Measurements from ENCODE around the gene EFHD1. TPM values are rescaled to one million over a fixed set of nuclear protein-coding genes. Genes with fewer than 3 reads are reported as not detected.
"Not testable (repeated sequence)": the region's sequence is repeated elsewhere in the genome, so short reads cannot be mapped to it uniquely, and the experiment has no call there.

The EFHD1 gene
- total RNA-seq, 1 experiment from 2014 or later: 3.7 TPM

- no peak for DNase-seq (ENCODE audit: low spot score)
Measured at GRCh38 chr2:232615339-232615738, 18.1 kb upstream of the EFHD1 start.

- DNase-seq (ENCODE audit: low spot score): no peak
Measured at GRCh38 chr2:232621186-232621585, 12.2 kb upstream of the EFHD1 start.

GRCh38 chr2:232622563-232622962, 10.8 kb upstream of the EFHD1 start:
- no peak for DNase-seq (ENCODE audit: low spot score)

- DNase-seq (ENCODE audit: low spot score): peak; percentile 76
Measured at GRCh38 chr2:232623768-232624765, 9.3 kb upstream of the EFHD1 start.

GRCh38 chr2:232626584-232626983, 6.8 kb upstream of the EFHD1 start:
- DNase-seq (ENCODE audit: low spot score): no peak

- DNase-seq (ENCODE audit: low spot score): no peak
Measured at GRCh38 chr2:232628466-232629128, 4.8 kb upstream of the EFHD1 start.

GRCh38 chr2:232629129-232629475, 4.3 kb upstream of the EFHD1 start:
- DNase-seq (ENCODE audit: low spot score): no peak

- DNase-seq (ENCODE audit: low spot score): no peak
Measured at GRCh38 chr2:232632229-232632903, 1.0 kb upstream of the EFHD1 start.

GRCh38 chr2:232632904-232633412, 446 bp upstream of the EFHD1 start:
- DNase-seq (ENCODE audit: low spot score): no peak

GRCh38 chr2:232634206-232635150, 1.1 kb downstream of the EFHD1 start:
- DNase-seq (ENCODE audit: low spot score): no peak

GRCh38 chr2:232635376-232635775, 2.0 kb downstream of the EFHD1 start:
- DNase-seq (ENCODE audit: low spot score): not testable (repeated sequence)

- no peak for DNase-seq (ENCODE audit: low spot score)
Measured at GRCh38 chr2:232635820-232636219, 2.4 kb downstream of the EFHD1 start.

- DNase-seq (ENCODE audit: low spot score): no peak
Measured at GRCh38 chr2:232636788-232637420, 3.5 kb downstream of the EFHD1 start.

GRCh38 chr2:232637866-232638583, 4.6 kb downstream of the EFHD1 start:
- DNase-seq (ENCODE audit: low spot score): no peak

- DNase-seq (ENCODE audit: low spot score): no peak
Measured at GRCh38 chr2:232641153-232641848, 7.9 kb downstream of the EFHD1 start.

- DNase-seq (ENCODE audit: low spot score): no peak
Measured at GRCh38 chr2:232643147-232643425, 9.7 kb downstream of the EFHD1 start.

GRCh38 chr2:232643813-232644347, 10.5 kb downstream of the EFHD1 start:
- no peak for DNase-seq (ENCODE audit: low spot score)

GRCh38 chr2:232645061-232645460, 11.7 kb downstream of the EFHD1 start:
- DNase-seq (ENCODE audit: low spot score): no peak

- no peak for DNase-seq (ENCODE audit: low spot score)
Measured at GRCh38 chr2:232646726-232647125, 13.3 kb downstream of the EFHD1 start.
